DOHH2 (cell line): ENCODE data around the gene DOCK10.
A peak's percentile ranks its signal among the peaks of the same experiment; 100 is the strongest.

ENCODE experiments used
- H3F3A ChIP-seq: fragments of 200-600 bp; sonication (generic), shearing (Covaris generic); 2 replicates; pipeline ENCODE4 v1.6.0; 2016; ENCODE audit warnings: antibody characterized with exemption, mild to moderate bottlenecking; ENCODE audit not compliant: control insufficient read depth, insufficient read depth
- H3K27ac ChIP-seq: fragments of 200-600 bp; sonication (generic); 2 replicates; pipeline ENCODE4 v1.5.1; 2014; ENCODE audit warnings: low read depth, mild to moderate bottlenecking, low read length, moderate library complexity
- H3K27me3 ChIP-seq: fragments of 200-600 bp; sonication (generic); 2 replicates; pipeline ENCODE4 v1.6.1; 2014; ENCODE audit warnings: mild to moderate bottlenecking, low read length, mixed read lengths; ENCODE audit not compliant: control insufficient read depth
- H3K36me3 ChIP-seq: fragments of 200-600 bp; sonication (generic); 2 replicates; pipeline ENCODE4 v1.6.1; 2014; ENCODE audit warnings: mild to moderate bottlenecking, low read length, moderate library complexity, mixed read lengths; ENCODE audit not compliant: control insufficient read depth
- H3K4me1 ChIP-seq: fragments of 200-600 bp; sonication (generic); 2 replicates; pipeline ENCODE4 v1.6.1; 2014; ENCODE audit warnings: mild to moderate bottlenecking, low read length, mixed read lengths; ENCODE audit not compliant: control insufficient read depth
- H3K4me2 ChIP-seq: fragments of 200-600 bp; sonication (generic); 2 replicates; pipeline ENCODE4 v1.6.0; 2014; ENCODE audit warnings: mild to moderate bottlenecking, low read length, moderate library complexity
- H3K4me3 ChIP-seq: fragments of 200-600 bp; sonication (generic); 2 replicates; pipeline ENCODE4 v1.5.1; 2014; ENCODE audit warnings: mild to moderate bottlenecking, low read length, mixed read lengths
- H3K79me2 ChIP-seq: fragments of 200-600 bp; sonication (generic); 2 replicates; pipeline ENCODE4 v1.6.1; 2014; ENCODE audit warnings: mild to moderate bottlenecking, low read length, mixed read lengths; ENCODE audit not compliant: control insufficient read depth
- H3K9me2 ChIP-seq: fragments of 200-600 bp; sonication (generic); replicated peaks from 2 replicates; pipeline ENCODE4 v1.6.1; 2014; ENCODE audit warnings: mild to moderate bottlenecking, low read length, mixed read lengths; ENCODE audit not compliant: control insufficient read depth
- H3K9me3 ChIP-seq: fragments of 200-600 bp; sonication (generic); 2 replicates; pipeline ENCODE4 v1.6.1; 2014; ENCODE audit warnings: antibody characterized with exemption, low read length, mixed read lengths; ENCODE audit not compliant: control insufficient read depth, insufficient read depth
- H4K20me1 ChIP-seq: fragments of 200-600 bp; sonication (generic); 2 replicates; pipeline ENCODE4 v1.6.0; 2014; ENCODE audit warnings: low read depth, mild to moderate bottlenecking, antibody characterized with exemption, low read length, moderate library complexity; ENCODE audit not compliant: control insufficient read depth, insufficient read depth
- EZH2phosphoT487 ChIP-seq: fragments of 200-600 bp; sonication (generic); IDR thresholded peaks from 2 replicates; pipeline ENCODE4 v1.6.1; 2017; ENCODE audit warnings: borderline replicate concordance, mild to moderate bottlenecking, antibody characterized with exemption, low read length, moderate library complexity, mixed read lengths
- TF ChIP-seq, protein P1 (sequence below): fragments of 200-600 bp; sonication (generic); IDR thresholded peaks from one replicate; pipeline ENCODE4 v1.5.1; 2014; ENCODE audit warnings: antibody characterized with exemption, mild to moderate bottlenecking, low read depth, low read length; ENCODE audit not compliant: poor library complexity, severe bottlenecking

Gene DOCK10

DNA sequence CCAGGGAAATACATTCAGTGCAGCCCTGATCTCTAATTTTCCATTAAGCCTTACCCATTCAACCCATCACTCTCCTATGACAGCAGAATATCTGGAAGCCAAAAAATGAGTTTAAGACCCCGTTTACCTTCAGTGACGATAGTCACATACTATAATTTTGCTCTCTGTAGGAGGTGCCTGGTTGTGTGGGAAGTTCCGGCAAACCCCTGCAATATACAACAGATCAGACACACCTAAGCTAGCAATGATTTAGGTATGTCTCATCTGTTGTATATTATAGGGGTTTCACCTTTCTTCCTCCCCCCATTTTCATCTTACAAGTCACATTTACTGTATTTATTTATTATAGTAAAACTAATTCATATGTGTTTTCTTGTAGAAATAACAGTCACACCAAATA, 101.7 kb downstream of the DOCK10 start:
- Histone ChIP-seq H3K9me3 (no peaks in the 10 kb centered on the region), H3F3A (0 out of 2 replicates have a peak, but pooled peaks cover 2% of the 10 kb centered on the region), H3K4me1 (peaks cover 65% of the 10 kb centered on the region), H3K27me3 (no peaks in the 10 kb centered on the region), H4K20me1 (no peaks in the 10 kb centered on the region), H3K79me2 (no peaks in the 10 kb centered on the region; the same call in 1 of the 2 replicates), H3K27ac (no peak overlapping the region), H3K9me2 (no peaks in the 10 kb centered on the region), H3K4me3 (no peak overlapping the region), H3K4me2 (no peak overlapping the region), H3K36me3 (no peaks in the 10 kb centered on the region)
- no peak for TF ChIP-seq EZH2phosphoT487
- TF ChIP-seq, protein P1, sequence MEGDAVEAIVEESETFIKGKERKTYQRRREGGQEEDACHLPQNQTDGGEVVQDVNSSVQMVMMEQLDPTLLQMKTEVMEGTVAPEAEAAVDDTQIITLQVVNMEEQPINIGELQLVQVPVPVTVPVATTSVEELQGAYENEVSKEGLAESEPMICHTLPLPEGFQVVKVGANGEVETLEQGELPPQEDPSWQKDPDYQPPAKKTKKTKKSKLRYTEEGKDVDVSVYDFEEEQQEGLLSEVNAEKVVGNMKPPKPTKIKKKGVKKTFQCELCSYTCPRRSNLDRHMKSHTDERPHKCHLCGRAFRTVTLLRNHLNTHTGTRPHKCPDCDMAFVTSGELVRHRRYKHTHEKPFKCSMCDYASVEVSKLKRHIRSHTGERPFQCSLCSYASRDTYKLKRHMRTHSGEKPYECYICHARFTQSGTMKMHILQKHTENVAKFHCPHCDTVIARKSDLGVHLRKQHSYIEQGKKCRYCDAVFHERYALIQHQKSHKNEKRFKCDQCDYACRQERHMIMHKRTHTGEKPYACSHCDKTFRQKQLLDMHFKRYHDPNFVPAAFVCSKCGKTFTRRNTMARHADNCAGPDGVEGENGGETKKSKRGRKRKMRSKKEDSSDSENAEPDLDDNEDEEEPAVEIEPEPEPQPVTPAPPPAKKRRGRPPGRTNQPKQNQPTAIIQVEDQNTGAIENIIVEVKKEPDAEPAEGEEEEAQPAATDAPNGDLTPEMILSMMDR: no peak

DNA sequence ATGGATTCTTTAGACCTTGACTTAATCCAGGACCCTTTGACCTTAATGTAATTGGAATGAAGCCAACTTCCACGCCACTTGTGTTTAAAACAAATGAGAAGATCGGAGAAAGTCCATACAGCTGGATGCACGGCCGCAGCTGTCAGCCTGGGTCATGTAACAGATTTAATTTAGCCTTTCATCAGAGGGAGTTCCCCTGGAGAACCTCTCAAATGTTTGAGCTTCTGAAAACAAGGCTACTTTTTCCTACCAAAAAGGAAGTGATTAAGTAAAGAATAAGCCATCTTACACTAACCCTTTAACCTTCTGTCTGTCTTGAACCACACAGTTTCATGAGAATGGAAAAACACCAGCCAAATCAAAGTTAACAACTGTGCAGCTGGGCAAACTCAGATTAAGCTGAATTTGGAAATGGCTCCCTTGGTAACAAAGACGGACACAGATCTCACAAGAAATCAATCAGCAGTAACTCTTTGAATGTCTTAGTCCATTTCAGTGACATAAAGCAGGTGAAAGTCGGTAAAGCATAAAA, 103.6 kb downstream of the DOCK10 start:
- Histone ChIP-seq H3K79me2 (no peaks in the 10 kb centered on the region), H3K4me3 (no peak overlapping the region; the same call in 1 of the 2 replicates)

DNA sequence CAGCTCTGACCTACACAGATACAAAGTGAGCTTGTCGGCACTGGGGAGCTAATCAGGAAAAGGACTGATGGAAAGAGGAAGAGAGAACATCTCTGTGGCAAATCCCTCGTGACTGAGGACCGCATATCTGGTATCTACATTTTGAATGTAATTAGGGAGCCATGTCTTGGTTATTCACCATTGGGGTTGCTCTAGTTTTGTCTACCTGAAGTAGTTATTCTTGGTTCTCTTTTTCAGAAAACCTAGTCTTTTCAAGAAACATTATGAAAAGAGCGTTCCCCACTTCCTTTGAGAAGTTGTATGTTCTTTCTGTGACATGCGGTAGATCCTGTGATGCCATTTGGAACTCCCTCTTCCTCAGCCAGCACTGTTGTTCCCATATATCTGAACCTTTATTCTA, 104.4 kb downstream of the DOCK10 start:
- no peaks in the 10 kb centered on the region for H3K9me2 ChIP-seq
- H3K27ac ChIP-seq: no peak overlapping the region
- no peak overlapping the region for H3K4me2 ChIP-seq
- peaks cover 39% of the 10 kb centered on the region for H3K4me1 ChIP-seq
- H3K9me3 ChIP-seq: no peaks in the 10 kb centered on the region
- H3K27me3 ChIP-seq: no peaks in the 10 kb centered on the region
- H3K4me3 ChIP-seq: no peak overlapping the region
- no peaks in the 10 kb centered on the region for H3K79me2 ChIP-seq
- H4K20me1 ChIP-seq: no peaks in the 10 kb centered on the region
- no peaks in the 10 kb centered on the region for H3K36me3 ChIP-seq
- H3F3A ChIP-seq: no peaks in the 10 kb centered on the region
- TF ChIP-seq, protein P1: no peak
- TF ChIP-seq EZH2phosphoT487: no peak

More for the DNA sequence above, 103.6 kb downstream of the DOCK10 start:
- peaks cover 47% of the 10 kb centered on the region for H3K4me1 ChIP-seq
- H4K20me1 ChIP-seq: no peaks in the 10 kb centered on the region
- H3K4me2 ChIP-seq: peak overlapping the region; percentile 41
- H3K27me3 ChIP-seq: no peaks in the 10 kb centered on the region
- TF ChIP-seq EZH2phosphoT487: no peak
- TF ChIP-seq, protein P1: no peak
- no peaks in the 10 kb centered on the region for H3K9me3 ChIP-seq
- no peaks in the 10 kb centered on the region for H3K9me2 ChIP-seq
- H3K36me3 ChIP-seq: no peaks in the 10 kb centered on the region
- 0 out of 2 replicates have a peak, but pooled peaks cover 2% of the 10 kb centered on the region for H3F3A ChIP-seq
- peak overlapping the region; percentile 20; the same call in 1 of the 2 replicates for H3K27ac ChIP-seq
